HepG2 (cell line): ENCODE results near the gene RAB43. TPM values are rescaled to one million over a fixed set of nuclear protein-coding genes. Genes with fewer than 3 reads are reported as not detected.

Source experiments
- ARHGAP35 ChIP-seq: sonication (generic); formaldehyde crosslinking; IDR thresholded peaks from 2 replicates; pipeline ENCODE4 v1.9.0; 2022; ENCODE audit warnings: mild to moderate bottlenecking, inconsistent platforms, moderate library complexity, missing genetic modification reagents, borderline replicate concordance
- ARNT2 ChIP-seq: sonication (generic); formaldehyde crosslinking; IDR thresholded peaks from 2 replicates; pipeline ENCODE4 v1.8.0; 2022; ENCODE audit warnings: mild to moderate bottlenecking, low read depth, missing genetic modification reagents, moderate library complexity
- BRD4 ChIP-seq: sonication (generic); formaldehyde crosslinking; IDR thresholded peaks from 2 replicates; pipeline ENCODE4 v1.4.0; 2020; ENCODE audit warnings: missing genetic modification reagents
- CENPX ChIP-seq: sonication (generic); formaldehyde crosslinking; IDR thresholded peaks from 2 replicates; pipeline ENCODE4 v1.9.0; 2021; ENCODE audit warnings: mild to moderate bottlenecking, missing genetic modification reagents, moderate library complexity
- DRAP1 ChIP-seq: IDR thresholded peaks from 2 replicates; pipeline ENCODE4 v1.6.1; 2016; ENCODE audit warnings: missing genetic modification reagents, missing compliant biosample characterization
- HBP1 ChIP-seq: IDR thresholded peaks from 2 replicates; pipeline ENCODE4 v1.6.1; 2016; ENCODE audit warnings: low read depth, control low read depth
- KAT7 ChIP-seq: IDR thresholded peaks from 2 replicates; pipeline ENCODE4 v1.6.1; 2018; ENCODE audit warnings: borderline replicate concordance, missing compliant biosample characterization
- KDM6A ChIP-seq: IDR thresholded peaks from 2 replicates; pipeline ENCODE4 v1.6.1; 2016; ENCODE audit warnings: low read depth
- KLF16 ChIP-seq, 2 experiments: sonication (generic) in 1 of 2; formaldehyde crosslinking in 1 of 2; IDR thresholded peaks; 2 replicates each; pipeline versions ENCODE4 v1.6.1 to v1.8.0; 2016 to 2023; ENCODE audit warnings: missing genetic modification reagents in 2 of 2, missing compliant biosample characterization in 1 of 2
- LBX2 ChIP-seq: sonication (generic); formaldehyde crosslinking; IDR thresholded peaks from 2 replicates; pipeline ENCODE4 v1.5.0; 2020; ENCODE audit warnings: missing genetic modification reagents, mild to moderate bottlenecking, borderline replicate concordance
- TCF7 ChIP-seq: sonication (generic); IDR thresholded peaks from 2 replicates; pipeline ENCODE4 v1.6.1; 2016; ENCODE audit warnings: antibody characterized with exemption, low read depth
- THAP9 ChIP-seq: sonication (generic); formaldehyde crosslinking; IDR thresholded peaks from 2 replicates; pipeline ENCODE4; 2020; ENCODE audit warnings: missing genetic modification reagents, mild to moderate bottlenecking, borderline replicate concordance
- ZBTB33 ChIP-seq: sonication (generic); formaldehyde crosslinking; IDR thresholded peaks from 2 replicates; pipeline ENCODE4 v1.4.0; 2020; ENCODE audit warnings: missing genetic modification reagents
- ZBTB34 ChIP-seq: sonication (generic); formaldehyde crosslinking; IDR thresholded peaks from 2 replicates; pipeline ENCODE4 v1.8.0; 2022; ENCODE audit warnings: mild to moderate bottlenecking, missing genetic modification reagents
- ZFX ChIP-seq: sonication (generic); formaldehyde crosslinking; IDR thresholded peaks from 2 replicates; pipeline ENCODE4 v1.4.0; 2020; ENCODE audit warnings: mild to moderate bottlenecking, low read depth, missing genetic modification reagents, moderate library complexity
- ZNF33A ChIP-seq: sonication (generic); formaldehyde crosslinking; IDR thresholded peaks from 2 replicates; pipeline ENCODE4 v1.5.1; 2020; ENCODE audit warnings: missing genetic modification reagents, mild to moderate bottlenecking, moderate library complexity, borderline replicate concordance
- ZNF597 ChIP-seq: sonication (generic); formaldehyde crosslinking; IDR thresholded peaks from 2 replicates; pipeline ENCODE4 v1.5.0; 2020; ENCODE audit warnings: missing genetic modification reagents
- ZNF773 ChIP-seq: sonication (generic); formaldehyde crosslinking; IDR thresholded peaks from 2 replicates; pipeline ENCODE4 v1.4.0; 2020; ENCODE audit warnings: missing genetic modification reagents, borderline replicate concordance
- polyA plus RNA-seq, 8 experiments: library from polyadenylated mRNA; depleted of rRNA in 3 of 8; stranded (reverse) in 7 of 8; unstranded in 1 of 8; fragments of >200 nt; fragmentation: Illumina TruSeq in 4 of 8; extraction: Trizol in 4 of 8; gene quantifications; 2 replicates each; pipeline versions ENCODE4 v1.2.1 to v1.2.3, GENCODE V29; 2011 to 2016; ENCODE audit warnings: low read depth in 4 of 8, missing spikeins in 1 of 8, mixed read lengths in 1 of 8; ENCODE audit not compliant: insufficient read depth in 1 of 8
- total RNA-seq, 5 experiments: library from RNA; depleted of rRNA; stranded (reverse); fragments of >200 nt; fragmentation: Illumina TruSeq; extraction: Trizol; gene quantifications; 2 replicates each; pipeline ENCODE4 v1.2.3, GENCODE V29; 2016; ENCODE audit warnings: low read depth in 1 of 5

The RAB43 gene
- total and polyA plus RNA-seq, 2 of the 13 experiments (the other 11 are each of a cell fraction or from before 2014, with no cell fraction given): 11.8 to 18.4 TPM

GRCh38 chr3:129119365-129120100 lies 2.1 kb downstream of the RAB43 start (continued):
- TF ChIP-seq THAP9: peak; percentile 55; the same call in 1 of the 2 replicates
- peak; percentile 79 for TF ChIP-seq DRAP1 (CRISPR knock-in tag)
- peak; percentile 86 for TF ChIP-seq ARNT2 (CRISPR knock-in tag)
- no peak for TF ChIP-seq ARHGAP35
- peak; percentile 58; the same call in 1 of the 2 replicates for TF ChIP-seq LBX2 (CRISPR knock-in tag)
- TF ChIP-seq KAT7: no peak; the same call in 1 of the 2 replicates
- peak; percentile 72 for TF ChIP-seq ZBTB34
- no peak for TF ChIP-seq ZNF597 (CRISPR knock-in tag)
- peak; percentile 66 for TF ChIP-seq KDM6A (CRISPR knock-in tag)
- TF ChIP-seq CENPX (CRISPR knock-in tag): no peak
- TF ChIP-seq ZBTB33: peak; percentile 42
- 0 out of 2 replicates have a peak, but pooled peaks have one; percentile 77 for TF ChIP-seq ZNF33A (CRISPR knock-in tag)
- no peak for TF ChIP-seq ZNF773
- TF ChIP-seq ZFX (CRISPR knock-in tag): peak; percentile 68
- TF ChIP-seq TCF7: peak; percentile 24; the same call in 1 of the 2 replicates
- peak in 1 of 2 experiments; percentile 72; a peak in 1 of 4 replicates for TF ChIP-seq KLF16 (CRISPR knock-in tag; IDR thresholded peaks at IDR 0.05)
- peak; percentile 53; the same call in 1 of the 2 replicates for TF ChIP-seq HBP1
- TF ChIP-seq BRD4 (CRISPR knock-in tag): 0 out of 2 replicates have a peak, but pooled peaks have one; percentile 29
